HepG2 (cell line): ENCODE data around the gene THADA. TPM values are rescaled to one million over a fixed set of nuclear protein-coding genes. Genes with fewer than 3 reads are reported as not detected.

ENCODE experiments used
- DRAP1 ChIP-seq: IDR thresholded peaks from 2 replicates; pipeline ENCODE4 v1.6.1; 2016; ENCODE audit warnings: missing genetic modification reagents, missing compliant biosample characterization
- ERF ChIP-seq: IDR thresholded peaks from 2 replicates; pipeline ENCODE4 v1.6.1; 2018; ENCODE audit warnings: missing biosample characterization, missing genetic modification reagents
- HMGXB3 ChIP-seq: sonication (generic); formaldehyde crosslinking; IDR thresholded peaks from 2 replicates; pipeline ENCODE4 v1.4.0; 2020; ENCODE audit warnings: missing genetic modification reagents, borderline replicate concordance
- IKZF4 ChIP-seq: sonication (generic); formaldehyde crosslinking; IDR thresholded peaks from 2 replicates; pipeline ENCODE4 v1.5.1; 2020; ENCODE audit warnings: borderline replicate concordance, mild to moderate bottlenecking, low read depth, missing genetic modification reagents; ENCODE audit errors: not compliant biosample characterization
- MXI1 ChIP-seq: IDR thresholded peaks from 3 replicates; pipeline ENCODE4 v1.6.1; 2012; ENCODE audit warnings: low read depth, low read length, inconsistent platforms, borderline replicate concordance
- NFRKB ChIP-seq: fragments of 450-650 bp; IDR thresholded peaks from 2 replicates; pipeline ENCODE4 v1.6.1; 2017
- PAWR ChIP-seq: sonication (generic); formaldehyde crosslinking; IDR thresholded peaks from 2 replicates; pipeline ENCODE4 v1.4.0; 2020; ENCODE audit warnings: missing genetic modification reagents, mild to moderate bottlenecking, borderline replicate concordance
- SALL1 ChIP-seq: sonication (generic); formaldehyde crosslinking; IDR thresholded peaks from 2 replicates; pipeline ENCODE4 v1.8.0; 2022; ENCODE audit warnings: mild to moderate bottlenecking, missing genetic modification reagents
- SOX6 ChIP-seq, 2 experiments: fragments of 450-650 bp in 1 of 2; sonication (generic) in 1 of 2; formaldehyde crosslinking in 1 of 2; IDR thresholded peaks; 2 replicates each; pipeline versions ENCODE4 v1.4.0 to v1.6.1; 2017 to 2020; ENCODE audit warnings: antibody characterized with exemption in 1 of 2, mild to moderate bottlenecking in 1 of 2, missing genetic modification reagents in 1 of 2
- THRA ChIP-seq: sonication (generic); formaldehyde crosslinking; IDR thresholded peaks from 2 replicates; pipeline ENCODE4 v1.4.0; 2020; ENCODE audit warnings: missing genetic modification reagents, borderline replicate concordance
- ZBTB14 ChIP-seq: sonication (generic); formaldehyde crosslinking; IDR thresholded peaks from 2 replicates; pipeline ENCODE4 v1.4.0; 2020; ENCODE audit warnings: missing genetic modification reagents
- ZFP36L2 ChIP-seq: sonication (generic); formaldehyde crosslinking; IDR thresholded peaks from 2 replicates; pipeline ENCODE4 v1.4.0; 2020; ENCODE audit warnings: missing genetic modification reagents
- ZHX2 ChIP-seq, 2 experiments: sonication (generic) in 1 of 2; formaldehyde crosslinking in 1 of 2; IDR thresholded peaks; 2 replicates each; pipeline versions ENCODE4 v1.6.1 to v1.9.0; 2014 to 2022; ENCODE audit warnings: antibody characterized with exemption in 1 of 2, borderline replicate concordance in 1 of 2, inconsistent platforms in 1 of 2, low read depth in 1 of 2, missing genetic modification reagents in 1 of 2
- polyA plus RNA-seq, 8 experiments: library from polyadenylated mRNA; depleted of rRNA in 3 of 8; stranded (reverse) in 7 of 8; unstranded in 1 of 8; fragments of >200 nt; fragmentation: Illumina TruSeq in 4 of 8; extraction: Trizol in 4 of 8; gene quantifications; 2 replicates each; pipeline versions ENCODE4 v1.2.1 to v1.2.3, GENCODE V29; 2011 to 2016; ENCODE audit warnings: low read depth in 4 of 8, missing spikeins in 1 of 8, mixed read lengths in 1 of 8; ENCODE audit not compliant: insufficient read depth in 1 of 8
- total RNA-seq, 5 experiments: library from RNA; depleted of rRNA; stranded (reverse); fragments of >200 nt; fragmentation: Illumina TruSeq; extraction: Trizol; gene quantifications; 2 replicates each; pipeline ENCODE4 v1.2.3, GENCODE V29; 2016; ENCODE audit warnings: low read depth in 1 of 5

Gene THADA
- total and polyA plus RNA-seq, 2 of the 13 experiments (the other 11 are each of a cell fraction or from before 2014, with no cell fraction given) = 12.7 to 21.7 TPM

GRCh38 chr2:43455731-43456642 lies 139.9 kb downstream of the THADA start (continued):
- TF ChIP-seq SOX6 (IDR thresholded peaks at IDR 0.05) (no peak), SOX6 (CRISPR knock-in tag; IDR thresholded peaks at IDR 0.05) (peak; percentile 57; the same call in 1 of the 2 replicates), DRAP1 (CRISPR knock-in tag) (peak; percentile 32; the same call in 1 of the 2 replicates), ERF (CRISPR knock-in tag) (peak; percentile 73), PAWR (CRISPR knock-in tag) (no peak), THRA (CRISPR knock-in tag) (peak; percentile 31; the same call in 1 of the 2 replicates), SALL1 (peak; percentile 13; the same call in 1 of the 2 replicates), NFRKB (no peak), MXI1 (no peak; the same call in 2 of the 3 replicates), IKZF4 (CRISPR knock-in tag) (no peak), ZHX2 (IDR thresholded peaks at IDR 0.05; ENCODE audit: low read depth) (no peak), ZHX2 (CRISPR knock-in tag; IDR thresholded peaks at IDR 0.05; ENCODE audit: borderline replicate concordance) (no peak), ZBTB14 (no peak), ZFP36L2 (no peak), HMGXB3 (0 out of 2 replicates have a peak, but pooled peaks have one; percentile 40)
